ENCODE results near the gene HEPH. TPM values are rescaled to one million over a fixed set of nuclear protein-coding genes. Genes with fewer than 3 reads are reported as not detected.
"Not testable (repeated sequence)": the region's sequence is repeated elsewhere in the genome, so short reads cannot be mapped to it uniquely, and the experiment has no call there.

HEPH gene
- total RNA-seq, 1 donor from 2014 or later = 58.8 TPM

GRCh38 chrX:66126662-66127061 is 37.4 kb upstream of the HEPH start:
- Histone ChIP-seq H3K36me3 (ENCODE audit: insufficient read depth, low read length) (no peaks in the 10 kb centered on the region), H4K20me1 (ENCODE audit: insufficient read depth, low read length) (no peaks in the 10 kb centered on the region), H3K79me2 (ENCODE audit: insufficient read depth, low read length) (no peaks in the 10 kb centered on the region), H3K27me3 (ENCODE audit: insufficient read depth, low read length) (no peaks in the 10 kb centered on the region), H3K4me1 (ENCODE audit: insufficient read depth, low read length) (no peaks in the 10 kb centered on the region), H3K4me3 (ENCODE audit: insufficient read depth, low read depth, low read length) (no peak overlapping the region), H3K4me2 (ENCODE audit: low read length) (no peak overlapping the region), H3K9ac (ENCODE audit: low read length) (no peak overlapping the region), H2AFZ (ENCODE audit: low read depth, low read length) (no peak overlapping the region), H3K9me3 (ENCODE audit: insufficient read depth, low read depth, low read length) (no peaks in the 10 kb centered on the region), H3K27ac (ENCODE audit: low read depth, low read length) (no peak overlapping the region)
- H3K36me3 Mint-ChIP-seq (ENCODE audit: low read depth, unreplicated experiment) = no peaks in the 10 kb centered on the region
- TF ChIP-seq CTCF (IDR thresholded peaks at IDR 0.05; ENCODE audit: insufficient read depth, low read depth, low read length) (no peak), EZH2 (IDR thresholded peaks at IDR 0.05; ENCODE audit: insufficient read depth, low read length) (no peak)
- H3K27ac Mint-ChIP-seq (ENCODE audit: unreplicated experiment) = no peak overlapping the region
- peaks cover 2% of the 10 kb centered on the region for H3K27me3 Mint-ChIP-seq (ENCODE audit: low read depth, unreplicated experiment)
- FAIRE-seq (no peak), DNase-seq (ENCODE audit: low read depth) (no peak)
- no peaks in the 10 kb centered on the region for H3K4me1 Mint-ChIP-seq (ENCODE audit: low read depth, unreplicated experiment)
- peaks cover 2% of the 10 kb centered on the region for H3K9me3 Mint-ChIP-seq (ENCODE audit: unreplicated experiment)
- no peak overlapping the region for H3K4me3 Mint-ChIP-seq (ENCODE audit: unreplicated experiment)

- Histone ChIP-seq H3K36me3 (ENCODE audit: insufficient read depth, low read length) (no peaks in the 10 kb centered on the region), H4K20me1 (ENCODE audit: insufficient read depth, low read length) (no peaks in the 10 kb centered on the region), H3K4me2 (ENCODE audit: low read length) (no peak overlapping the region), H3K27ac (ENCODE audit: low read depth, low read length) (no peak overlapping the region), H3K4me1 (ENCODE audit: insufficient read depth, low read length) (no peaks in the 10 kb centered on the region), H3K9me3 (ENCODE audit: insufficient read depth, low read depth, low read length) (no peaks in the 10 kb centered on the region), H3K79me2 (ENCODE audit: insufficient read depth, low read length) (no peaks in the 10 kb centered on the region), H2AFZ (ENCODE audit: low read depth, low read length) (no peak overlapping the region), H3K4me3 (ENCODE audit: insufficient read depth, low read depth, low read length) (no peak overlapping the region), H3K27me3 (ENCODE audit: insufficient read depth, low read length) (no peaks in the 10 kb centered on the region), H3K9ac (ENCODE audit: low read length) (no peak overlapping the region)
- DNase-seq (ENCODE audit: low read depth) (no peak), FAIRE-seq (no peak)
- no peaks in the 10 kb centered on the region for H3K36me3 Mint-ChIP-seq (ENCODE audit: low read depth, unreplicated experiment)
- H3K27me3 Mint-ChIP-seq (ENCODE audit: low read depth, unreplicated experiment) = peaks cover 2% of the 10 kb centered on the region
- H3K4me3 Mint-ChIP-seq (ENCODE audit: unreplicated experiment) = no peak overlapping the region
- no peaks in the 10 kb centered on the region for H3K9me3 Mint-ChIP-seq (ENCODE audit: unreplicated experiment)
- H3K4me1 Mint-ChIP-seq (ENCODE audit: low read depth, unreplicated experiment) = no peaks in the 10 kb centered on the region
- no peak overlapping the region for H3K27ac Mint-ChIP-seq (ENCODE audit: unreplicated experiment)
- TF ChIP-seq CTCF (IDR thresholded peaks at IDR 0.05; ENCODE audit: insufficient read depth, low read depth, low read length) = no peak
- no peak for TF ChIP-seq EZH2 (IDR thresholded peaks at IDR 0.05; ENCODE audit: insufficient read depth, low read length)
Measured at GRCh38 chrX:66130469-66130868, 33.6 kb upstream of the HEPH start.

- H3K27me3 ChIP-seq (ENCODE audit: insufficient read depth, low read length); H4K20me1 ChIP-seq (ENCODE audit: insufficient read depth, low read length); H3K36me3 ChIP-seq (ENCODE audit: insufficient read depth, low read length); H3K27ac ChIP-seq (ENCODE audit: low read depth, low read length); H3K4me2 ChIP-seq (ENCODE audit: low read length); H3K27ac Mint-ChIP-seq (ENCODE audit: unreplicated experiment); H3K27me3 Mint-ChIP-seq (ENCODE audit: low read depth, unreplicated experiment); H3K4me1 Mint-ChIP-seq (ENCODE audit: low read depth, unreplicated experiment); H3K4me3 Mint-ChIP-seq (ENCODE audit: unreplicated experiment); H3K36me3 Mint-ChIP-seq (ENCODE audit: low read depth, unreplicated experiment); DNase-seq (ENCODE audit: low read depth); H3K4me1 ChIP-seq (ENCODE audit: insufficient read depth, low read length); H2AFZ ChIP-seq (ENCODE audit: low read depth, low read length); H3K4me3 ChIP-seq (ENCODE audit: insufficient read depth, low read depth, low read length); H3K9ac ChIP-seq (ENCODE audit: low read length); H3K9me3 ChIP-seq (ENCODE audit: insufficient read depth, low read depth, low read length); H3K79me2 ChIP-seq (ENCODE audit: insufficient read depth, low read length); H3K9me3 Mint-ChIP-seq (ENCODE audit: unreplicated experiment): not testable (repeated sequence)
- FAIRE-seq = peak; percentile 73
Measured at GRCh38 chrX:66135284-66135683, 28.8 kb upstream of the HEPH start.

Measured in astrocyte (in vitro differentiated cells and primary cell).